Measurements from ENCODE around the gene CSNK1G2. TPM values are rescaled to one million over a fixed set of nuclear protein-coding genes. Genes with fewer than 3 reads are reported as not detected.

Gene CSNK1G2
- total RNA-seq, 1 donor from 2014 or later = 38.8 TPM

- ATAC-seq = no peak
Observed at GRCh38 chr19:1944916-1945561, 4.1 kb downstream of the CSNK1G2 start.

- ATAC-seq = no peak
Observed at GRCh38 chr19:1945899-1946298, 4.9 kb downstream of the CSNK1G2 start.

GRCh38 chr19:1947651-1948209 lies 6.8 kb downstream of the CSNK1G2 start:
- peak; percentile 15 for ATAC-seq

- ATAC-seq = no peak
Observed at GRCh38 chr19:1949304-1950101, 8.5 kb downstream of the CSNK1G2 start.

GRCh38 chr19:1950640-1951039 lies 9.7 kb downstream of the CSNK1G2 start:
- ATAC-seq = no peak

DNA sequence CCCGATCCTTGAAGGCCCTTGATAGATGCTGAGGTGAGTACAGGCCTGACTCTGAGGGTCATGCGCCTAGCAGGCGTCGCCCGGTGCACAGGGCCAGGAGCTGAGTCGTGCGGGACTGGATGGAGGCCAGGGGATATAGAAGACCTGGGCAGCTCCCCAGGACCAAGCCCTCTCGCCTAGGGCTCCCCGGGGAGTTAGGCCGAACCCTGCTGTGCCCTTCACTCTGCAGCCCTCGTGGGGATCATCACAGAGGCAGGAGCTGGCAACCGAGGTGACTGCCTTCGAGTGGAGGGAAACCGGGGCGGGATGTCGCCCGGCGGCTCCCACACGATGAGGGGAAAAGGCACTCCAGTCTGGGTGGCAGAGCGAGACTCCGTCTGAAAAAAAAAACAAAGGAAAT lies 11.7 kb downstream of the CSNK1G2 start:
- no peak for ATAC-seq

- ATAC-seq = no peak
Observed at GRCh38 chr19:1953037-1953436, 12.1 kb downstream of the CSNK1G2 start.

GRCh38 chr19:1953441-1954094 lies 12.6 kb downstream of the CSNK1G2 start:
- ATAC-seq = no peak

GRCh38 chr19:1954532-1954933 lies 13.6 kb downstream of the CSNK1G2 start:
- no peak for ATAC-seq

GRCh38 chr19:1955171-1956121 lies 14.5 kb downstream of the CSNK1G2 start:
- ATAC-seq = peak; percentile 5

- ATAC-seq = no peak
Observed at GRCh38 chr19:1956122-1956494, 15.1 kb downstream of the CSNK1G2 start.

- ATAC-seq = no peak
Observed at GRCh38 chr19:1956868-1957492, 16.0 kb downstream of the CSNK1G2 start.

DNA sequence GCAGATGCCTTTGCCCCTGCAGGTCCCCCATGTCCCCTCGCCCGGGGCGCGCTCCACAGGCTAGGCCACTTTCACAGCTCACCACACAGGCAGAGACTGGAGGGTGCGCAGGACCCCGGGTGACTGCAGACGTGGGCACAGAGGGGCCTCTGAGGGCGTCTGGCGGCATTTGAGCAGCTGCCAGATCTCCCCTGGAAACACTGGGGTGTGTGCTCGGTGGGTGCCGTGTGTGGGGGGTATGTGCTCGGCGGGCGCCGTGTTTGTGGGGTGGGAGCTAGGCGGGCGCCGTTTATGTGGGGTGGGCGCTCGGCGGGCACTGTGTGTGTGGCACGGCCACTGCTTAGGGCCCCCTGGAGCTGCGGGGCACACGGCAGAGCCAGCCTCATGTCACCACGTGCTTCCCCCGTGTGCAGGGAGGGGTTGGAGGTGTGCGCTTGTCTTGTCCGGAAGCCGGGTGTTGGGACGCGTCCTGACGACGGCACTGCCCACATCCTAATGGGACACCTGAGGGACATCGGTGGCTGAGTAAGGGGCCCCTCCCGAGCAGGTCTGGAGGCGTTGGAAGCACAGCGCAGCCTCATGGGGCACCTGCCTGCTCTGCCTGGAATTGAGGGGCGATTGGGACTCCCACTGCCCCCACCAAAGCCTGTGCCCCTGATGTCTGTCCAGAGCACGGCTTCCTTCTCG lies 16.7 kb downstream of the CSNK1G2 start:
- ATAC-seq = no peak

DNA sequence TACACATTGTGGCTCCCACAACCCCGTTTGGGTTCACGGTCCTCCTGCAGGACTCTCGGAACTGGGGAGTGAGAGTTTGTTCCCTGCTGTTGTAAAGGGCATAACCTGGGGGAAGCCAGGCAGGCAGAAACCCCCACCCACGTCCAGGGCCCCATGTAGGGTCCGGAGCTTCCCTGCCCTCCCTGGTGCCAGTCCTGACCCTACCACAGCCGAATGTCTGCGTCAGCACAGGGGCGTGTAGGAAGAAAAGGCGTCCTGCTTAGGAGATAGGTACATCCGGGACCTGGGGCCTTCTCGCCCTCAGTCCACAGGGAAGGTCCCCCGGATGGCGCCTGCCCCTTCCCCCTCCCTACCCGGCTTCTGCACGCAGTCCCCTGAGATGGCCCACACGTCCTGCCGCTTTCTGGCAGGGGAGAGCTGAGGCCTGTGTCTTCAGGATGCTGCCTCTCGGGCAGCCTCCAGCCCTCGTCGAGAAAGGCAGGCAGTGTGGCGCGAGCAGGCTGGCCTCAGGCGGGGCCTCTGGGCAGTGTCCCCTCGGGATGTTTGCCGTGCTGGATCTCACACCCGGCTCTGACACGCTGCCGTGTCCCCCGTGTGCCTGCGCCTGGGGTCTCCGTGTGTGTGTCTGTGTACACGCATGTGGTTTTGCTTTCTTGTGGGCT lies 19.1 kb downstream of the CSNK1G2 start:
- no peak for ATAC-seq

DNA sequence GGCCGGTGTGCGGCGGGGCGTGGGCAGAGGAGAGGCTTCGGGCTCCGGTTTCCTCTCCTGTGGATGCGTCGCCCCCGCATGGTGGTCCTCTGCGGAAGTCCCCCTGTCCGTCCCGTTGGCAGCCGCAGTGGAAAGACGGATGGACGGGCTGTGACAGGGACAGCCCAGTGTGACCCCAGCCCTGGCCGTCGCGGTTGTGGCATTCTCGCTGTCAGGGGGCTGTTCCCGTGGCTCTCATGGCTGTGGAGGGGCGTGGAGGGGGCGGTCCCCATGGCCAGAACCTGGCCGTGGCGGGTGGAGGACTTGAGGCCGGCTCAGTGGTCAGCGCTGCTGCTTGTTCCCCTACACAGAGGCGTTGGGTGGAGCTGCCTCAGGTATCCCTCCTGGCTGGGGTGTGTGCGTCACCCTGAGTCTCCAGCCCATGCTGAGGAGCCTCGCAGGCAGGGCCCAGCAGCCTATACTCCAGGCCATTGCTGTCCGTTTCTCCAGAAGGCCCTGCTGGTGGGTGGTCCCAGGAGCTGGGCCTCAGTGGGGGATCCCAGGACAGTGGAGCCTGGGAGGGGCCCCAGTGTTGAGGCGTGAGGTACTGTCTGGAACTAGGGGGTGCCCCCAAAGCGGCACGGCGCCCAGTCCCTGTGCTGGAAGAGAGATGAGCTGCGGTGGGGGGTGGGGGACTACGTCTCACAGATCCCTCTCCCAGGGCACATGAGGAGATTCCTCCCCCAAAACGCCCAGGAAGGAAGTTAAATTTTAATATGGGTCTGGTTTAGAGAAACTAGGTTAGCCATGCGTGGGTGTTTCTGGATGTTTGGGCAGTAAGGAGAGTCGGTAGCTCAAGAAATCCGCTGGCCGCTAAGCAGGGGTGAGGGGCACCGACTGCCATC lies 20.3 kb downstream of the CSNK1G2 start:
- ATAC-seq = peak; percentile 35

DNA sequence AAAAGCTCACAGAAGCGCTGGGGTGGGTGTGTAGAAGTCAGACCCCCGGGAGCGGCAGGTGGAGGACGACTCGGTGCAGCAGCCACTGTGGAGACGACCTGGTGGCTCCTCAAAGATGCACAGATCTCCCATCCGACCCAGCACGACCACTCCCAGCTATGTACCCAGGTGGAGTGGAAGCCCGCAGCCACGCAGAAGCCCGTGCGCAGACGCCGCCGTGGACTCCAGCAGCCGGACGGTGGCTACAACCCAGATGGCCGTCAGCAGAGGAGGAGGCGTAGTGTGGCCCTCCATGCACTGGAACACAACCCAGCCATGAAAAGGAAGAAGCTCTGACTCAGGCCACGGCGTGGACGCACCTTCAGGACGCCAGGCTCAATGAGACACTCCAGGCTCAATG lies 21.7 kb downstream of the CSNK1G2 start:
- no peak for ATAC-seq

DNA sequence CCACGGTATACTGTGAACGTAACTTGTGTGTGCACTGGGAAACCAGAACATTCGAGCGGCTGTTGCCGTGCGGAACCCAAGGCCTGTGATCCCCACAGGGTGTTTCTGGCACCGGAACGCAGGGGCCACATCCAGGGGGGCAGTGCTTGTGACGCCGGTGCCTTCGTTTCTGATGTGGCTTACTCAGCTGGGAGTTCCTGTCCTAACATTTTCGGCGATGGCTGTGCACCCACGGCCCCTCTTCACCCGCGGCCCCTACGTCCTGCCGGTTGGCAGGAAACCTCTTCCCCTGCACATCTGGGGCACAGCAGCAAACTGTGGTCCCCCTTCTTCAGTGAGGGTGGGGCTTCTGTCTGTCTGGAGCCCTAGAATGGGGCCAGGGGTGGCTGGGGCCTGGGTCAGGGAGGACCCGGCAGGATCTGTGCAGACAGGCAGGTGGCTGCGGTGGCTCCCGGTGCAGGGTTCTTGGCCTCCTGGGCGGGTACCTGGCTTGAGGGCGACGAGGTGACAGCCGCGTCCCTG lies 26.2 kb downstream of the CSNK1G2 start:
- ATAC-seq = no peak

- peak; percentile 10 for ATAC-seq
Observed at GRCh38 chr19:1968279-1969175, 27.6 kb downstream of the CSNK1G2 start.
